Mesothelial cell of epicardium (in vitro differentiated cells): ENCODE data around the gene LRMDA. TPM values are rescaled to one million over a fixed set of nuclear protein-coding genes. Genes with fewer than 3 reads are reported as not detected.

Source experiments
- DNase-seq, 2 experiments: peaks; one replicate each; pipeline ENCODE4 v3.0.0; 2021; ENCODE audit warnings: low spot score in 2 of 2; ENCODE audit not compliant: unreplicated experiment in 2 of 2
- H3K27ac Mint-ChIP-seq: 2 replicates; pipeline ENCODE4 v1.8.0; 2021; ENCODE audit warnings: mixed read lengths
- H3K27me3 Mint-ChIP-seq: 2 replicates; pipeline ENCODE4 v1.8.0; 2021; ENCODE audit warnings: low read depth, mixed read lengths
- H3K36me3 Mint-ChIP-seq: 2 replicates; pipeline ENCODE4 v1.8.0; 2021; ENCODE audit warnings: mixed read lengths
- H3K4me1 Mint-ChIP-seq: 2 replicates; pipeline ENCODE4 v1.8.0; 2021; ENCODE audit warnings: mixed read lengths
- H3K4me3 Mint-ChIP-seq: 2 replicates; pipeline ENCODE4 v1.8.0; 2021; ENCODE audit warnings: mild to moderate bottlenecking, moderate library complexity, mixed read lengths
- H3K9me3 Mint-ChIP-seq: 2 replicates; pipeline ENCODE4 v1.8.0; 2021; ENCODE audit warnings: mixed read lengths
- CTCF ChIP-seq: fragments of 200-600 bp; sonication (generic); IDR thresholded peaks from one replicate; pipeline ENCODE4 v1.5.0; 2021; ENCODE audit warnings: antibody characterized with exemption; ENCODE audit not compliant: unreplicated experiment
- total RNA-seq: library from RNA; stranded (reverse); gene quantifications from 3 replicates; pipeline ENCODE4 v1.2.1, GENCODE V29; 2021

LRMDA gene
- total RNA-seq, 1 donor from 2014 or later, result 2.0 TPM

DNA sequence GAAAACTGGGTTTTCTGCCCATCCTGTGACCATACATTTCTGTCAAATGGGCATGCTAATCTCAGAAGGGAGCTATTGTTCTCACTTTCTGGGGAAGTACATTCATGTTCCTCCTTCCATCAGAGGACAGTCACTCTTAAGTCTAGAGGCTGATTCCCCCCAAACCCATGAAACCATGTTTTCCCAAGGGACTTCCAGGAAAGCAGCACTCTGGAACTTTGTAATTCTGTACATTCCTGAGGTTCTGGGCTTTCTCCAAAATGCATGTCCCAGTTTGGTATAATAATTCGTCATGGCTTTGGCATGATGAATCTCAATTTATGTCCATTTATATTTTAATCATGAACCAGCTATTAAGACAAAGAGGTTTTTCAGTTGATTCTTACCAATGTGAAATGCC is 688.1 kb downstream of the LRMDA start:
- DNase-seq, result no peak
- Mint-ChIP-seq H3K27me3 (peaks cover 52% of the 10 kb centered on the region), H3K4me1 (peaks cover 17% of the 10 kb centered on the region), H3K4me3 (no peak overlapping the region), H3K27ac (no peak overlapping the region), H3K9me3 (no peaks in the 10 kb centered on the region), H3K36me3 (no peaks in the 10 kb centered on the region)
- no peak for TF ChIP-seq CTCF

- Mint-ChIP-seq H3K27ac (no peak overlapping the region), H3K4me1 (peaks cover 11% of the 10 kb centered on the region), H3K27me3 (peaks cover 70% of the 10 kb centered on the region), H3K36me3 (no peaks in the 10 kb centered on the region), H3K9me3 (no peaks in the 10 kb centered on the region), H3K4me3 (no peak overlapping the region)
- no peak for DNase-seq
- TF ChIP-seq CTCF, result no peak
Observed at GRCh38 chr10:76122056-76122455, 690.6 kb downstream of the LRMDA start.

GRCh38 chr10:76124280-76124679 is 692.9 kb downstream of the LRMDA start:
- no peak for TF ChIP-seq CTCF
- Mint-ChIP-seq H3K27me3 (peaks cover 83% of the 10 kb centered on the region), H3K9me3 (no peaks in the 10 kb centered on the region), H3K36me3 (no peaks in the 10 kb centered on the region), H3K27ac (no peak overlapping the region), H3K4me3 (no peak overlapping the region), H3K4me1 (peaks cover 23% of the 10 kb centered on the region)
- DNase-seq, result no peak

- no peak for TF ChIP-seq CTCF
- no peak overlapping the region for H3K27ac Mint-ChIP-seq
- peaks cover 23% of the 10 kb centered on the region for H3K4me1 Mint-ChIP-seq
Observed at GRCh38 chr10:76125900-76126299, 694.5 kb downstream of the LRMDA start.

GRCh38 chr10:76126607-76127527 is 695.4 kb downstream of the LRMDA start:
- Mint-ChIP-seq H3K27me3 (peaks cover 88% of the 10 kb centered on the region), H3K27ac (no peak overlapping the region), H3K36me3 (no peaks in the 10 kb centered on the region), H3K4me3 (no peak overlapping the region), H3K4me1 (peaks cover 24% of the 10 kb centered on the region), H3K9me3 (no peaks in the 10 kb centered on the region)
- DNase-seq, result no peak
- no peak for TF ChIP-seq CTCF

More at GRCh38 chr10:76125900-76126299, 694.5 kb downstream of the LRMDA start:
- Mint-ChIP-seq H3K9me3 (no peaks in the 10 kb centered on the region), H3K4me3 (no peak overlapping the region), H3K36me3 (no peaks in the 10 kb centered on the region), H3K27me3 (peaks cover 89% of the 10 kb centered on the region)
- DNase-seq, result no peak
